DMS53 treated with DMSO at 0.1 percent for 48 hours (cell line): ENCODE results near the gene ZNF652.
"Not testable (repeated sequence)": the region's sequence is repeated elsewhere in the genome, so short reads cannot be mapped to it uniquely, and the experiment has no call there.

ENCODE experiments used
- DNase-seq: peaks from one replicate; lab custom pipeline; 2025; ENCODE audit not compliant: unreplicated experiment; lab: John Stamatoyannopoulos, UW

Gene ZNF652

DNA sequence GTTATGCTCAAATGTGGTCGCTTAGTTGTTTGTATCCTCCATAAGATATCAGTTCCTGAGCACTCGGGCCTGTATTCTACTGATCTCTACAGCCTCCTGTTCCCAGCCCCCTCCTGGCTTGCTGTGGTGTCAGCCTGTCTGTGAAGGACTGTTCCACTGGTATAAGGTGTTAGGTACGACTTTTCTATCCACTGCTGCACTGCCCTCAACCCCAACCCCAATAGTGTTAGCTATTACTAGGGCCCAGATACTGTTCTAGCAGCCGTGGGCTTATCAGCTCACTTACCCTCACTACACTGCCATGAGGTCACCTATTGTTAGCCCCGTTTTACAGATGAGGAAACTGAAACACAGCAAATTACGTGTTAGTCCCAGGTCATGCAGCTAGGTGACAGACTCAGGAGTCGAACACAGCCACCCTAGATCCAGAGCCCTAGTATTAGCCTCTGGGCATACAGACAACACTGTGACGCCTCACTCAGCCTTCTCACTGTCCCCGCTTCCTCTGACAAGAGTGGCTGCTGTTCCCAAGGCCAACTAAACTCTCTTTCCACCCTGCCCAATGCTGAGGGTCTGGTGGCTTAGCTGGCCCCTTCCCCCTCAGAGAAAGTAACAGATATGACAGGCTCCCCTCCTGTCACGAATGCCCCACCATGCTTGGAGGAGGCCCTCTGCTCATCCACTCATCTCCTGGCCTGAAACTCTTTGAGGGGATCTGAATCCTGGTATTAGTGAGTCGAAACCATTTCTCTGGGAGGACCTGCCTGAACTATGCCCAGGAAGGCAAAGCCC is 25.6 kb upstream of the ZNF652 start:
- no peak for DNase-seq

DNA sequence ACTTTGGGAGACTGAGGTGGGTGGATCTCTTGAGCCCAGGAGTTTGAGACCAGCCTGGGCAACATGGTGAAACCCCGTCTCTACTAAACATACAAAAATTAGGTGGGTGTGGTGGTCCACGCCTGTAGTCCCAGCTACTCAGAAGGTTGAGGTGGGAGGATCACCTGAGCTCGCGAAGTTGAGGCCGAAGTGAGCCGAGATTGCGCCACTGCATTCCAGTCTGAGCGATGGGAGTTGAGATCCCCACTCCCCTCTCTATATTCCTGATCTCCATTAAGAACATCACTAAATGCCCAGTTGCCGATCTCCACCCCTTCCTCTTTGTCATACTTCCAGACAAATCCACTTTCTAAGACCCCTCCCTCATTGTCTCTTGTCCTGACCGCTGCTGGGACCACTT is 24.3 kb upstream of the ZNF652 start:
- DNase-seq, result no peak

DNA sequence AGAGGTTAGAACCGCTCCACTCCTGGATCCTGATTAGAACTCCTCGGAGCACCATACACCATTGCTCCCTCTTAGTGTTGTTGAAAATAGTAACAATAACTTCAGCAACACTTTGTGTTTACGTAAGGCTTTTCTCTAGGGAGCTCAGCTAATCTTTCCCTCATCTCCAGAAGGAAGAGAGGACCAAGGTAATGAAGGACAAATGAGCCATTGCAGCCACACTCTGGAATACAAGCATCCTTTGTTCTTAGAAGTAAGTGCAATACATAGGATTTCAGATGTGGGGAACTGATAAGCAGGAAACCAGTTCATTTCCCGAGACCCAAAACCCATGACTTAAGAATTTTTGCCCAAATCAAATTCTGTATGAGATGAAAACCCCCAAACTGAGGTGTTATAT is 22.9 kb upstream of the ZNF652 start:
- DNase-seq, result no peak

DNA sequence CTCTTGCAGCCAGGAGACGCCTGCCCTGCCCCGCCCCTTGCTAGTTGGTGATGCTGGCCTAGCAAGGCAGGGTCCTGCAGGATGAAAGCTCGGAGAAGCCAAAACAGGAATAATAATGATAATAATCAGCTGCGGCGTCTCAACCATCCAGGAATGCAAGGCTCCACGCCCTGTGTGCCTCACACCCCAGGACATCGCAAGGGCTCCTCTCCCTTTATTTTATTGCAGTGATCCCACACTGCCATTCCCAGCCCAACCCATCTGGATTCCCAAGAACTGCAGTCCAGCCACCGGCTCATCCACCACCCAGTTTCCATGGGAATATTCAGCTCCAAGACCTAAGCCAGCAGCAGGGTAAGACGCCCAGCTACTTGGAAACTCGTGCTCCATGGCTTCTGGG is 21.0 kb upstream of the ZNF652 start:
- DNase-seq, result no peak

DNA sequence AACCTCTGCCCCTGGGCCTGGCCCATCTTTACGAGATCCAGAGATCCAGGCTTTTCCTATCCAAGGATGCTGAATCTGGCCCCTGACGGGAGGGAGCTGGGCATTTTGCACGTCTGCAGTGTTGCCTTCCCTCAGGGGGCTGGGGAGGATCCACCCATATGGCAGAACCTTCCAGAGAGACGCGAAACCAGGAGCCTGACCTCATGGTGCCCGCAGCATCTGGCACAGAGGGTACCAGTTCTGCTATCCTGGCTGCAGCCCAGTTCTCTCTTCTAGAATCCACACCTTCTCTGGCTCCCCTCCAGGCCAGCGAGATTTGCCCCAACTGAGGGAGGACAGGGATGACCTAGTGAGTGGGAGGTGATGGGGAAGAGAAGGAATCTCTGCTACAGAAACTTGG is 20.5 kb upstream of the ZNF652 start:
- DNase-seq, result no peak

DNA sequence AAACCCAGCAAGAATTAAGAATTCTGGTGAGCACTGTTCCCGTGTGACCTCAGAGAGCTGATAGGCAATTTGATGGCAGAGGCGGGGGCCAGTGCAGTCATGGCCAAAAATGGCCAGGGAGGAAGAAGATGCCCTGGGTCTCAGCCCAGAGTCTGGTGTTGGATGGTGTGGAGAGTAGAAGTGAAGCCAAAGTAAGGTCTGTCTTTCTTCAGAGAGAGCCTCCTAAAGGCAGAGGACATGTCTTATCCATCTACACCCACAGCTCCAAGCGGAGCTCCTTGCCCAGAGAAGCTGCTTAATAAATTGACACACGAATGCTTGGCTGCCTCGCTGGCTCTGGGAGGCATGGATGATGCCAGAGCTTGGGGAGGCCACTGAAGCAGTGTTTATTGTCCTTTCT is 19.7 kb upstream of the ZNF652 start:
- DNase-seq, result no peak

DNA sequence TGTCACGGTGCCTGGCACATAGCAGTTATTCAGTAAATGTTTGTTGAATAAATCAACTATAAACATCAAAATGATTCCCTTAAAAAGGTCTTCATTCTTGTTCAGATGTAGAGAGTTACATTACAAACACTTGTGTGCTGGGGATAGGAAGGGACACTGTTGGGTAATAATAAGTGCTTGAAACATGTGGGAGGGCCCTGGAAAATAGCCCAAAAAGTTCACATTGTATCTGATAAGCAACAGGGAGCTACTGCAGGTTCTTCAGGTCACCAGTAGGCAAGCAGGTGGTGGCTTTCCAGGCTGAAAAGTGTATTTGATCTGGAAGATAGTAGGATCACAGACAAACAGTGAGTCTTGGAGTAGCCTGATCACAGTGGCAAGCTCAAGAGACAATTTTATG is 19.0 kb upstream of the ZNF652 start:
- DNase-seq, result no peak

DNA sequence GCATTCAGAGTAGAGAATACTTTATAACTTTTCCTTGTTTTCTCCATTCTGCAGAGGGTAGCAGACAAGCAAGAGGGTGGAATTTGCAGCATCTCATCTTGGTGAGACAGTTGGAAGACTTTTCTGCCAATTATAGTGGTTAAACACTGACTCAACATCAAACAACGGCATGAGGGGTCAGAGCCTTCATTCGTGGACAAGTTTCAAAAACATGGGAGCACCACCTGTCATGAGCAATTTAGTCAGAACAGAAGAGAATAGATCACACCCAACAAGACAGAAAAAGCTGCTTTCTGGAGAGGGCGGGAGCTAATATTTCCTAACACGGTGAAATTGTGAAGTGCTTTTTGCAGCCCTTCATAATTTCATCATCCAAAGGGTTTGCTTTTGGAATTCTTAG is 17.9 kb upstream of the ZNF652 start:
- DNase-seq, result no peak

DNA sequence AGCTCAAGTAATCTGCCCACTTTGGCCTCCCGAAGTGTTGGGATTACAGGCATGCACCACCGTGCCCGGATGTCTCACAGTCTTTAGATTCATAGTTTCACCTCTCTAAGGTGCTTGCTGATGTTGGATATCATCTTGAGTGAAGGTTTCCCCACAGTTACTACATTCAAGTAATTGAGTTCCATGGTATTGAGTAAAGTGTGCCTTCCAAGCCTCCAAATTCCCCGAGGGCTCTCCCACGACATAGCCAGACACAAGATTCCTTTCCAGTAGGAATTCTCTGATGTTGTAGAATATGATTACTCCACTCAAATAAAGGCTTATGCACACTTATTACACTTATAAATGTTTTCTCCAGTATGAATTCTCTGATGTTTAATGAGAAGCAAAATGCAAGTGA is 16.3 kb upstream of the ZNF652 start:
- DNase-seq, result no peak

DNA sequence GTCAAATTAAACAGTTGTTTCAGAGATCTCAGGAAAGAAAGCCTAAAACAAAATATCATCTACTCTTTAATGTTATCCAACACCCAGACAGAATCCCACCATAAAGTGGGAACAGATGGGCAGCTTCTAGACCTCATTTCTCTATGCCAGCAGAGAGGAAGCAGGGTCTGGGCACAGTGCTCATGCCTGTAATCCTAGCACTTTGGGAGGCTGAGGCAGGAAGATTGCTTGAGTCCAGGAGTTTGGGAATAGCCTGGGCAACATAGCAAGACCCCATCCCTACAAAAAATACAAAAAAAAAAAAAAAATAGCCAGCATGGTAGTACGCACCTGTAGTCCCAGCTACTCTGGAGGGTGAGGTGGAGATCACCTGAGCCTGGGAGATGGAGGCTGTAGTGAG is 13.5 kb upstream of the ZNF652 start:
- DNase-seq, result no peak

DNA sequence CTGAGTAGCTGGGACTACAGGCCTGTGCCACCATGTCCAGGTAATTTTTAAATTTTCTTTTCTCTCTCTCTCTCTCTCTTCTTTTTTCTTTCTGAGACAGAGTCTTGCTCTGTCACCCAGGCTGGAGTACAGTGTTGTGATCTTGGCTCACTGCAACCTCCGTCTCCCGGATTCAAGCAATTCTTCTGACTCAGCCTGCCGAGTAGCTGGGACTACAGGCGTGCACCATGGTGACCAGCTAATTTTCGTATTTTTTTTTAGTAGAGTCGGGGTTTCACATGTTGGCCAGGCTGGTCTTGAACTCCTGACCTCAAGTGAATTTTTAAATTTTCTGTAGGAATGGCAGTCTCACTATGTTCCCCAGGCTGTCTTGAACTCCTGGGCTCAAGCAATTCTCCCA is 11.1 kb upstream of the ZNF652 start:
- no peak for DNase-seq

DNA sequence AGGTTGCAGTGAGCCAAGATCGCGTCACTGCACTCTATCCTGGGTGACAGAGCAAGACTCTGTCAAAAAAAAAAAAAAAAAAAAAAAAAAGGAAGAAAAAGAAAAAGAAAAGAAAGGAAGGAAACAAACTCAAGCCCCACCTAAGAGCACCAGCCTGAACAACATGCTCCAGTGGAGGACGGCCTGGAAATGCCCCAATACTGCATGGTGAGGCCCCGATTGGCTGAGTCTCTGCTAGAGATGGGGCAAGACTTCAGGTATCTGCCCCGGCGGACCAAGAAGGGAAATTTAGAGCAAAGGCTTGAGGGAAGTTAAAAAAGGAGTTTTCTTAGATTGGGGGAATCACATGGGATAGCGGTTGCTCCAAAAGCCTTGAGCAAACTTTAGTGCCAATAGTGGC is 10.4 kb upstream of the ZNF652 start:
- no peak for DNase-seq

DNA sequence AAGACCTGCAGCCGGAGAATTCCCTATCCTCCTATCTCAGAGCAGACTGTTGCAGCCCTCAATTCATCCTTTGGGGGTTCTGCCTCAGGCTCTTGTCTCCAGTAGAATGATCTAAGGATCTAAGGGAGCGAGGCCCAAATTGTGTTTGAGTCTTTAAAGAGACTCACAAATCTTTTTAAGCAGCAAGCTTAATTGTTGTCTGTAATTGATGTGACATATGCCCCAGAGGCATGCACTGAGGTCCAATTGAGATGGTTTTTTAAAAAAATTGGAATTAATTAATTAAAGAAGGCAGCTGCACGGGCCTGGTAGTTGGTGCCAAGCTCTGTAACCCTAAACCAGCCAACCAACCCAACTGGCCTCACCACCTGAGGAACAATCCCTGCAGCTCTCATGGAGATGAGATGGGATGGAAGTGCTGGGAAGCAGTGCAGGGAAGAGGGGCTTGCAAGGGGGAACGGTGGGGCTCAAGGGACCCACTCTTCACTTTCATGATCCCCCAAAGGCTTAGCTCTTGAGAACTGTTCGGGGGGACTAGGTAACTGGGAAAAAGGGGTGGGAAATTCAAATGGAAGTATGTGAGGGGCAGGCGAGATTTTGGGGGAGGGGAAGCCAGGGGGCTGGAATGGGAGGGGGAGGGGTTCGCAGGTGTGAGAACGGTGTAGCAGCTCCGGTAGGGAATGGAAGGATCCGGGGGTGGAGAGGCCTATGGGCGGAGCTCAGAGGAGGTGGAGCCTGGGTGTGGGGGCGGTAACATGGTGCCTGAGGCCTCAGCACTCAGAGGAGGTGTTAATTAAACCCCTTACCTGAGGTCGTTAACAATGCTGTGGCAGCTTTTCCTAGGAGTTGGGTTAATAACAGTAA is 9.2 kb upstream of the ZNF652 start:
- no peak for DNase-seq

DNA sequence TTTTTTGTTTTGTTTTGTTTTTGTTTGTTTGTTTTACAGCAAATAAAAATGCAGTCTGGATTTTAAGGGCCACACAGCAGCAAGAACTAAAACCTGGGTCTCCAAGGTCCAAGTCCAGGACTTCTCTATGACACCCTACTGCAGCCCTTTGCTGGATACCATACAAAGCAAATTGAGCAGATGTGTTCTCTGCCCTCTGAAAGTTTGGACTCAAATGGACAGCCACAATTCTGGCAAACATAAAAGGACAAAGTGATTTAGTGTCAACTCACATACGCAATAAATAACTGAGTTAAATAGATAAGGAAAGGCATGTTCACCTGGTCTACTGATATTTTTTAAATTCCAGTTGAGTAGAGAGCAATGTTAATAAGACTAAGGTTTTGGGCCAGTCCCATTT is 7.7 kb upstream of the ZNF652 start:
- DNase-seq, result no peak

DNA sequence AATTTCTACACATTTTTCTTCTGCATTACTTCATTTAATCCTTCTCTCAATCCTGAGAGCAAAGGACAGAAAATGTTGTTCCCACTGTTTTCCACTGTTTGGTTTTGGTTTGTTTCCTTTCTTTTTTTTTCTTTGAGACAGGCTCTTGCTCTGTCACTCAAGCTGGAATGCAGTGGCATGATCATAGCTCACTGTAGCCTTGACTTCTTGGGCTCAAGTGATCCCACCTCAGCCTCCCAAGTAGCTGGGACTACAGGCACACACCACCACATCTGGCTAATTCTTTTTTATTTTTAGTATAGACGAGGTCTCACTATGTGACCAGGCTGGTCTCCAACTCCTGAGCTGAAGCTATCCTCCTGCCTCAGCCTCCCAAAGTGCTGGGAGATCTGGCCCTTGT is 7.0 kb upstream of the ZNF652 start:
- no peak for DNase-seq

DNA sequence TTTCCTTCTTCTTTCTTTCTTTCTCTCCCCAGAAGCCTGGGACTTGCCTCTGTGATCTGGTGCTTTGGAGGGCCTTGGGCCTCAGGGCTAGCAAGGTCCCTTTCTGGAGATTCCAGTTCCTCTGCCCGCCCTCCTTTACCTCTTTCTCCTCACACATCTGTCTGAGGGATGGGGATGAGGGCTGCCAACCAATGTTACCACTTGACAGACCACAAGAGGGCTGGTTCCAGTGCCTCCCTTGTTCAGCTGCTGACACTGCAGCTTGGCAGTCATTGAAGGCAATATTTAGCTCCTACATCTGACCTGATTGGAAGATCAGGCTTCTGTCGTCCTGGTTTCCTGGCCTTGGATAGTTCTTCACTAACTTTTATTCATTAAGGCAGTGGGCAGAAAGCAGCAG is 3.6 kb upstream of the ZNF652 start:
- DNase-seq, result no peak

DNA sequence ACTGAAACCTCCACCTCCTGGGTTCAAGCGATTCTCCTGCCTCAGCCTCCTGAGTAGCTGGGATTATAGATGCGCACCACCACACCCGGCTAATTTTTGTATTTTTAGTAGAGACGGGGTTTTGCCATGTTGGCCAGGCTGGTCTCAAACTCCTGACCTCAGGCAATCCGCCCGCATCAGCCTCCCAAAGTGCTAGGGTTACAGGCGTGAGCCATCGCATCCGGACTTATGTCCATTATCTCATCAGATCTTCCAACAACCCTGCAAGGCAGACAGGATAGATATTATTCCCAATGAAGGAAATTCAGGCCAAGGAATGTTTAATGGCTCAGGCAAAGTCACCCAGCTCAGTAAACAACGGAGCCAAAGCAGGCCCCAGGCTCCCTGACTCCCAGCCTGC is 3.1 kb upstream of the ZNF652 start:
- not testable (repeated sequence) for DNase-seq

DNA sequence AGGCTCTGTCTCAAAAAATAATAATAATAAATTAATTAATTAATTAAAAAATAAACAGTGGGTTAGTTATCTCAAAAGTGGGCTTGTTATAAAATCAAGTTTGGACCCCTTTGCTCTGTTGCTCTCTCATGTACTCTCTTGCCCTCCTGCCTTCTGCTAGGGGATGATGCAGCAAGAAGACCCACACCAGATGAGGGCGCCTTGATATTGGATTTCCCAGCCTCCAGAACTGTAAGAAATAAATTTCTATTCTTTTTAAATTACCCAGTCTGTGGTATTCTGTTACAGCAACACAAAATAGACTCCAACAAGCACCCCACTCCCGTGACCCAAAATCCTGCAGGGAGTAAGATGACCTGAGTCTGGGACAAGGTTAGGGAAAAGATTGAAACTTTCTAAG is 2.1 kb upstream of the ZNF652 start:
- DNase-seq, result no peak

DNA sequence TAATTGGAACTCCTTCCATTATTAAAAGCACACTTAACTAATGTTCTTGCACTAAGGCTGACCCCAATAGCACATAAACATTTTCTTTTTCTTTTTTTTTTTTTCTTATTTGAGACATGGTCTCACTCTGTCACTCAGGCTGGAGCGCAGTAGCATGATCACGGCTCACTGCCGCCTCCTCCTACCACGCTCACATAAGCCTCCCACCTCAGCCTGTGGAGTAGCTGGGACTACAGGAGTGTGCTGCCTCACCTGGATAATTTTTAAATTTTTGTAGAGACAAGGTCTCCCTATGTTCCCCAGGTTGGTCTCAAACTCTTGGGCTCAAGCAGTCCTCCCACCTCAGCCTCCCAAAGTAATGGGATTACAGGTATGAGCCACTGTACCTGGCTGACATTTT is 1.2 kb upstream of the ZNF652 start:
- DNase-seq, result no peak

DNA sequence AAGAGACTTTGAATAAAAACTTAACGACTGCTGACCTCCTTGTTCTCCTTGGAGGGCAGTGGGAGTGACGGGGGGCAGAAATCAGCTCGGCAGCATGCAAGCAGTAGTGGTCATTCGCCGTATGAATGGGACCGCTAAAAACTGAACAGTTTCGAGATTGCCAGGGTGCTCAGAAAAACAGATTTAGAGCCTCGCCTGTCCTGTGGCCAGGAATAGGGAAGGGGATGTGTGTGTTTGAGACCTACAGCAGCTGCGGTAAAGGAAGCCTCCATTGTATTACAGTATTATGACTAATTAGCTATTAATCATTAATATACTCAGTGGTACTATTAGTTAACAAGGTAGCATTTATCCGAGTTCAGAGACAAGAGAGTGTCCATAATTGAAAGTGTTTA is 670 bp upstream of the ZNF652 start:
- DNase-seq, result peak; percentile 48

DNA sequence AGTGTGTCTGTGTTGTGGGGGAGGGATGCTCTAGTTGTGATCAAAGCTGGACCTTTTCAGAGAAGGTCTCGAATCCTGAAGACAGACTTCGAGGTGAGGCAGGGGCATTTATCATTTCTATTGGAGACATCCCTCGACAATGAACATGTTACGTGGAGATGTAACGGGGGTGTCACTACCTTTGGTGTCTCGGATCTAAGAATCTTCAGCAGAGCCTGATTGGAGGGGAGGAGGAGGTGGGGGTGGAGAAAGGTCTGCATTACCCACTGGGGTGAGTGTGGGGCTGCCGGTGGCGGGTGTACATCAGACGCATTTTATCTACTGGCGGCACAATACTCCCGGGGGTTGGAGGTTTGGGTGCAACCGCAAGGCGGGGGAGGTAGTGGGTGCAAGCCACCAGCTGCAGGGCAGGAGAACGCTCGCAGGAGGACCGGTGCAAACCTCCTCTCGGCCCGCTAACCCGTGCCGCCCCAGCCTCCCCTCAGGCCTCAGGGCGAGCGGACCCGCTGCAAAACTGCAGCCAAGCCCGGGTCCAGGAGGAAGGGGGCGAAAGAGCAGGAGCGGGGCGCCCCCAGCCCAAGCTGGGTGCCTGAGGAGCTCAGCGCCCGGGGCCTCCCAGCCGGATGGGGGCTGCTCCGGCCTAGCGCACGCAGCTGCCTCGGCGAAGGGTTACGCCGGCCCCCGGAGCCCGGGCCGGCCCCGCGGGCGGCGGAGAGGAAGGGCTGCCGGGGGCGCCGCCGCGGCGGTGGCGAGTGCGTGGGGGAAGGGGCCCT is 735 bp downstream of the ZNF652 start:
- DNase-seq, result peak; percentile 56

DNA sequence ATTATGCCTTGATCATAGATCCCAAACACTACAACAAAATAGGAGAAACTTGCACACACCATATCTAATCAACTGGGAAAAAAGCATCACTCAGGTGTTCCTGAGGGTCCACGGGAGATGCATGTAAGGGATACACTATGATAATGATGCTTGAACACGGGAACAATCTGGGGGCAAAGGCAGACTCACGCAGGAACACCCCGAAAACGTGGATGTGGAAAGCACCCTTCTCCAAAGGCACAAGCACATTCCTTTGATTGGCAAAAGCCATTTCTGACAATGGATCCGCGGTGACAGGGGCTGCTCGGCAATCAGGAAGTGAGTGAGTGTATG is 1.3 kb downstream of the ZNF652 start:
- DNase-seq, result no peak
